Measurements from ENCODE around the gene NSD1. TPM values are rescaled to one million over a fixed set of nuclear protein-coding genes. Genes with fewer than 3 reads are reported as not detected.

The NSD1 gene
- total and polyA plus RNA-seq, 2 of the 8 experiments (the other 6 are each of a cell fraction or from before 2014, with no cell fraction given), result 22.8 to 168 TPM

GRCh38 chr5:177275883-177276282 lies 142.3 kb downstream of the NSD1 start (continued):
- TF ChIP-seq RAD21 (IDR thresholded peaks at IDR 0.05 in 1 of 2, conservative IDR thresholded peaks at IDR 0.05 in 1 of 2; ENCODE audit: low read depth in 2 of 2, low read length in 2 of 2), result no peak
- no peak for TF ChIP-seq ATF3 (IDR thresholded peaks at IDR 0.05; ENCODE audit: insufficient read depth, low read depth, low read length)
- no peak for TF ChIP-seq TCF12 (IDR thresholded peaks at IDR 0.05; ENCODE audit: low read depth, low read length)
- no peak for TF ChIP-seq CEBPB (IDR thresholded peaks at IDR 0.05; ENCODE audit: low read depth, low read length)
